ENCODE measurements around the gene FTL.

The FTL gene

DNA sequence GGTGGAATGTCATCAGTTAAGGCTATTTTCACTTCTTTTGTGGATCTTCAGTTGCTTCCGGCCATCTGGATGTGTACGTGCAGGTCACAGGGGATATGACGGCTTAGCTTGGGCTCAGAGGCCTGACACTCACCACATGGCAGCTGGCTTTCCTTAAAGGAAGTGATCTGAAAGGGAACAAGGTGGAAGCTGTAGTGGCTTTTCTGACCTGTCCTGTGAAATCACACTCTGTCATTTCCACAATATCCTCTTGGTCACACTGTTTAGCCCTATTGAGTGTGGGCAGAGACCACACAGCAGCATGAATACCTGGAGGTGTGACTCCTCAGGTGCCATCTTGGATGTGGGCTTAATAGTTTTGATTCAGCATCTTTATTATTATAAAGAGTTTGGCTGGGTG lies 14.9 kb upstream of the FTL start:
- no peak for ATAC-seq

DNA sequence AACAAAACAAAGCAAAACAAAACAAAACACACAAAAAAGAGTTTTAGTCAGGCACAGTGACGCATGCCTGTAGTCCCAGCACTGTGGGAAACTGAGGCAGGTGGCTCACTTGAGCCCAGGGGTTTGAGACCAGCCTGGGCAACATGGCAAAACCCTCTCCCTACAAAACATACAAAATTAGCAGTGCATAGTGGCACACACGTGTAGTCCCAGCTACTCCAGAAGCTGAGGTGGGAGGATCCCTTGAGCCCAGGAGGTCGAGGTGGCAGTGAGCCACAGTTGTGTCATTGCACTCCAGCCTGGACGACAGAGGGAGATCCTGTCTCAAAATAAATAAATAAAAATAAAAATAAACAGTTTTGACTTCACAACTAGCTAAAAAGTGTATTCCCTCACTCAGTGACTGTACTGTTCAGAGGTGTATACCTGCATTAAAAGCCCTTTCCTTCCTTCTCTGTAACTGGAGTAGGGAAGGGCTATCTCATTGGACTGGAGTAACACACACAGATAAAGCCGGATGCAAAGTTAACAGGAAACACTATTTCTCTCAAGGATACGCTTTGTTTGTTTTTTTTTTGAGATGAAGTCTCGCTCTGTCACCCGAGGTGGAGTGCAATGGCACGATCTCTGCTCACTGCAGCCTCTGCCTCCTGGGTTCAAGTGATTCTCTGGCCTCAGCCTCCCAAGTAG lies 14.1 kb upstream of the FTL start:
- TF ChIP-seq ZFP30 (CRISPR knock-in tag; IDR thresholded peaks at IDR 0.05) (no peak), BACH2 (CRISPR knock-in tag; IDR thresholded peaks at IDR 0.05; ENCODE audit: borderline replicate concordance) (no peak), ZNF565 (CRISPR knock-in tag; conservative IDR thresholded peaks at IDR 0.05; ENCODE audit: low read depth) (no peak)
- TF ChIP-seq, protein P1, sequence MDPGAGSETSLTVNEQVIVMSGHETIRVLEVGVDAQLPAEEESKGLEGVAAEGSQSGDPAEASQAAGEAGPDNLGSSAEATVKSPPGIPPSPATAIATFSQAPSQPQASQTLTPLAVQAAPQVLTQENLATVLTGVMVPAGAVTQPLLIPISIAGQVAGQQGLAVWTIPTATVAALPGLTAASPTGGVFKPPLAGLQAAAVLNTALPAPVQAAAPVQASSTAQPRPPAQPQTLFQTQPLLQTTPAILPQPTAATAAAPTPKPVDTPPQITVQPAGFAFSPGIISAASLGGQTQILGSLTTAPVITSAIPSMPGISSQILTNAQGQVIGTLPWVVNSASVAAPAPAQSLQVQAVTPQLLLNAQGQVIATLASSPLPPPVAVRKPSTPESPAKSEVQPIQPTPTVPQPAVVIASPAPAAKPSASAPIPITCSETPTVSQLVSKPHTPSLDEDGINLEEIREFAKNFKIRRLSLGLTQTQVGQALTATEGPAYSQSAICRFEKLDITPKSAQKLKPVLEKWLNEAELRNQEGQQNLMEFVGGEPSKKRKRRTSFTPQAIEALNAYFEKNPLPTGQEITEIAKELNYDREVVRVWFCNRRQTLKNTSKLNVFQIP (CRISPR knock-in tag; IDR thresholded peaks at IDR 0.05; ENCODE audit: borderline replicate concordance, low read depth) = no peak
- TF ChIP-seq, protein P2, sequence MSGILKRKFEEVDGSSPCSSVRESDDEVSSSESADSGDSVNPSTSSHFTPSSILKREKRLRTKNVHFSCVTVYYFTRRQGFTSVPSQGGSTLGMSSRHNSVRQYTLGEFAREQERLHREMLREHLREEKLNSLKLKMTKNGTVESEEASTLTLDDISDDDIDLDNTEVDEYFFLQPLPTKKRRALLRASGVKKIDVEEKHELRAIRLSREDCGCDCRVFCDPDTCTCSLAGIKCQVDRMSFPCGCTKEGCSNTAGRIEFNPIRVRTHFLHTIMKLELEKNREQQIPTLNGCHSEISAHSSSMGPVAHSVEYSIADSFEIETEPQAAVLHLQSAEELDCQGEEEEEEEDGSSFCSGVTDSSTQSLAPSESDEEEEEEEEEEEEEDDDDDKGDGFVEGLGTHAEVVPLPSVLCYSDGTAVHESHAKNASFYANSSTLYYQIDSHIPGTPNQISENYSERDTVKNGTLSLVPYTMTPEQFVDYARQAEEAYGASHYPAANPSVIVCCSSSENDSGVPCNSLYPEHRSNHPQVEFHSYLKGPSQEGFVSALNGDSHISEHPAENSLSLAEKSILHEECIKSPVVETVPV (CRISPR knock-in tag; IDR thresholded peaks at IDR 0.05) = no peak
- ATAC-seq = no peak

More for the DNA sequence above, 14.9 kb upstream of the FTL start:
- TF ChIP-seq BACH2 (CRISPR knock-in tag; IDR thresholded peaks at IDR 0.05; ENCODE audit: borderline replicate concordance) = no peak
- no peak for TF ChIP-seq ZNF8 (CRISPR knock-in tag; IDR thresholded peaks at IDR 0.05)
- TF ChIP-seq, protein P1 (CRISPR knock-in tag; IDR thresholded peaks at IDR 0.05; ENCODE audit: borderline replicate concordance, low read depth) = no peak
- TF ChIP-seq, protein P3, sequence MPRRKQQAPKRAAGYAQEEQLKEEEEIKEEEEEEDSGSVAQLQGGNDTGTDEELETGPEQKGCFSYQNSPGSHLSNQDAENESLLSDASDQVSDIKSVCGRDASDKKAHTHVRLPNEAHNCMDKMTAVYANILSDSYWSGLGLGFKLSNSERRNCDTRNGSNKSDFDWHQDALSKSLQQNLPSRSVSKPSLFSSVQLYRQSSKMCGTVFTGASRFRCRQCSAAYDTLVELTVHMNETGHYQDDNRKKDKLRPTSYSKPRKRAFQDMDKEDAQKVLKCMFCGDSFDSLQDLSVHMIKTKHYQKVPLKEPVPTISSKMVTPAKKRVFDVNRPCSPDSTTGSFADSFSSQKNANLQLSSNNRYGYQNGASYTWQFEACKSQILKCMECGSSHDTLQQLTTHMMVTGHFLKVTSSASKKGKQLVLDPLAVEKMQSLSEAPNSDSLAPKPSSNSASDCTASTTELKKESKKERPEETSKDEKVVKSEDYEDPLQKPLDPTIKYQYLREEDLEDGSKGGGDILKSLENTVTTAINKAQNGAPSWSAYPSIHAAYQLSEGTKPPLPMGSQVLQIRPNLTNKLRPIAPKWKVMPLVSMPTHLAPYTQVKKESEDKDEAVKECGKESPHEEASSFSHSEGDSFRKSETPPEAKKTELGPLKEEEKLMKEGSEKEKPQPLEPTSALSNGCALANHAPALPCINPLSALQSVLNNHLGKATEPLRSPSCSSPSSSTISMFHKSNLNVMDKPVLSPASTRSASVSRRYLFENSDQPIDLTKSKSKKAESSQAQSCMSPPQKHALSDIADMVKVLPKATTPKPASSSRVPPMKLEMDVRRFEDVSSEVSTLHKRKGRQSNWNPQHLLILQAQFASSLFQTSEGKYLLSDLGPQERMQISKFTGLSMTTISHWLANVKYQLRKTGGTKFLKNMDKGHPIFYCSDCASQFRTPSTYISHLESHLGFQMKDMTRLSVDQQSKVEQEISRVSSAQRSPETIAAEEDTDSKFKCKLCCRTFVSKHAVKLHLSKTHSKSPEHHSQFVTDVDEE (CRISPR knock-in tag; IDR thresholded peaks at IDR 0.05) = no peak
- TF ChIP-seq TOX (CRISPR knock-in tag; IDR thresholded peaks at IDR 0.05; ENCODE audit: borderline replicate concordance) = no peak
- no peak for TF ChIP-seq ZNF70 (CRISPR knock-in tag; IDR thresholded peaks at IDR 0.05)
- TF ChIP-seq, protein P4, sequence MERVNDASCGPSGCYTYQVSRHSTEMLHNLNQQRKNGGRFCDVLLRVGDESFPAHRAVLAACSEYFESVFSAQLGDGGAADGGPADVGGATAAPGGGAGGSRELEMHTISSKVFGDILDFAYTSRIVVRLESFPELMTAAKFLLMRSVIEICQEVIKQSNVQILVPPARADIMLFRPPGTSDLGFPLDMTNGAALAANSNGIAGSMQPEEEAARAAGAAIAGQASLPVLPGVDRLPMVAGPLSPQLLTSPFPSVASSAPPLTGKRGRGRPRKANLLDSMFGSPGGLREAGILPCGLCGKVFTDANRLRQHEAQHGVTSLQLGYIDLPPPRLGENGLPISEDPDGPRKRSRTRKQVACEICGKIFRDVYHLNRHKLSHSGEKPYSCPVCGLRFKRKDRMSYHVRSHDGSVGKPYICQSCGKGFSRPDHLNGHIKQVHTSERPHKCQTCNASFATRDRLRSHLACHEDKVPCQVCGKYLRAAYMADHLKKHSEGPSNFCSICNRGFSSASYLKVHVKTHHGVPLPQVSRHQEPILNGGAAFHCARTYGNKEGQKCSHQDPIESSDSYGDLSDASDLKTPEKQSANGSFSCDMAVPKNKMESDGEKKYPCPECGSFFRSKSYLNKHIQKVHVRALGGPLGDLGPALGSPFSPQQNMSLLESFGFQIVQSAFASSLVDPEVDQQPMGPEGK (CRISPR knock-in tag; IDR thresholded peaks at IDR 0.05; ENCODE audit: borderline replicate concordance) = no peak
- TF ChIP-seq SNAI2 (CRISPR knock-in tag; IDR thresholded peaks at IDR 0.05) = no peak
- no peak for TF ChIP-seq ZC3H10 (CRISPR knock-in tag; IDR thresholded peaks at IDR 0.05)
- no peak for TF ChIP-seq CSDC2 (CRISPR knock-in tag; IDR thresholded peaks at IDR 0.05)
- no peak for TF ChIP-seq GLIS3 (CRISPR knock-in tag; IDR thresholded peaks at IDR 0.05)

DNA sequence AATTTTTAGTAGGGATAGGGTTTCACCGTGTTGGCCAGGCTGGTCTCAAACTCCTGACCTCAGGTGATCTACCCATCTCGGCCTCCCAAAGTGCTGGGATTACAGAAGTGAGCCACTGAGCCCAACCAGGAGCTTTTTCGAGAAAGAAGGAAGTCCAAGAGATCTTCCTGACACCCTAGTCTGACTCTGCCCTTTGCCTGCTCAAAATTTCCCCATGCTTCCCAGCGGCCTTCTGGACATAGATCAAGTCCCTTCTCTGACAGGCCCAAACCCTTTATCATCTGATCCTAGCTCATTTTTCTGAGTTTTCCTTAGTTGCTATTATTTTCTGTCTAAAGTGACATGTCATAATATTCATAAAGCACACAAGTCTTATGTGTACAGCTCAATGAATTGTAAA lies 12.0 kb upstream of the FTL start:
- TF ChIP-seq ZFP30 (CRISPR knock-in tag; IDR thresholded peaks at IDR 0.05) = no peak
- TF ChIP-seq, protein P4 (CRISPR knock-in tag; IDR thresholded peaks at IDR 0.05; ENCODE audit: borderline replicate concordance) = no peak
- TF ChIP-seq, protein P5, sequence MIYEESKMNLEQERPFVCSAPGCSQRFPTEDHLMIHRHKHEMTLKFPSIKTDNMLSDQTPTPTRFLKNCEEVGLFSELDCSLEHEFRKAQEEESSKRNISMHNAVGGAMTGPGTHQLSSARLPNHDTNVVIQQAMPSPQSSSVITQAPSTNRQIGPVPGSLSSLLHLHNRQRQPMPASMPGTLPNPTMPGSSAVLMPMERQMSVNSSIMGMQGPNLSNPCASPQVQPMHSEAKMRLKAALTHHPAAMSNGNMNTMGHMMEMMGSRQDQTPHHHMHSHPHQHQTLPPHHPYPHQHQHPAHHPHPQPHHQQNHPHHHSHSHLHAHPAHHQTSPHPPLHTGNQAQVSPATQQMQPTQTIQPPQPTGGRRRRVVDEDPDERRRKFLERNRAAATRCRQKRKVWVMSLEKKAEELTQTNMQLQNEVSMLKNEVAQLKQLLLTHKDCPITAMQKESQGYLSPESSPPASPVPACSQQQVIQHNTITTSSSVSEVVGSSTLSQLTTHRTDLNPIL (CRISPR knock-in tag; IDR thresholded peaks at IDR 0.05; ENCODE audit: low read depth) = no peak
- no peak for TF ChIP-seq OSR1 (CRISPR knock-in tag; IDR thresholded peaks at IDR 0.05)
- TF ChIP-seq PPARA (CRISPR knock-in tag; IDR thresholded peaks at IDR 0.05; ENCODE audit: borderline replicate concordance) = no peak
- no peak for TF ChIP-seq ARNTL (CRISPR knock-in tag; IDR thresholded peaks at IDR 0.05; ENCODE audit: borderline replicate concordance, low read depth)
- no peak for TF ChIP-seq ZNF565 (CRISPR knock-in tag; conservative IDR thresholded peaks at IDR 0.05; ENCODE audit: low read depth)
- TF ChIP-seq CSDC2 (CRISPR knock-in tag; IDR thresholded peaks at IDR 0.05) = no peak
- TF ChIP-seq BACH2 (CRISPR knock-in tag; IDR thresholded peaks at IDR 0.05; ENCODE audit: borderline replicate concordance) = no peak
- no peak for ATAC-seq

All from SK-N-SH treated with all-trans-retinoic acid at 6 μM for 48 hours (cell line).